HepG2 (cell line): ENCODE measurements around the gene UBE3B. TPM values are rescaled to one million over a fixed set of nuclear protein-coding genes. Genes with fewer than 3 reads are reported as not detected.
A peak's percentile ranks its signal among the peaks of the same experiment; 100 is the strongest.

Experiments
- ATRX ChIP-seq: sonication (generic); formaldehyde crosslinking; IDR thresholded peaks from 2 replicates; pipeline ENCODE4 v1.4.0; 2020; ENCODE audit warnings: missing genetic modification reagents, borderline replicate concordance
- JUNB ChIP-seq: sonication (generic); formaldehyde crosslinking; IDR thresholded peaks from 2 replicates; pipeline ENCODE4 v1.8.0; 2022; ENCODE audit warnings: missing genetic modification reagents, mild to moderate bottlenecking, borderline replicate concordance
- KDM1A ChIP-seq: IDR thresholded peaks from 2 replicates; pipeline ENCODE4 v1.6.1; 2016; ENCODE audit warnings: missing compliant biosample characterization
- KDM5B ChIP-seq: sonication (generic); formaldehyde crosslinking; IDR thresholded peaks from 2 replicates; pipeline ENCODE4 v1.4.0; 2020; ENCODE audit warnings: missing genetic modification reagents, mild to moderate bottlenecking, borderline replicate concordance
- MAF1 ChIP-seq: sonication (generic); formaldehyde crosslinking; IDR thresholded peaks from 2 replicates; pipeline ENCODE4 v1.5.0; 2020; ENCODE audit warnings: missing genetic modification reagents, borderline replicate concordance
- SIN3B ChIP-seq: fragments of 150-350 bp; IDR thresholded peaks from 2 replicates; pipeline ENCODE4 v1.6.1; 2014; ENCODE audit warnings: low read length
- SNAI1 ChIP-seq: sonication (generic); formaldehyde crosslinking; IDR thresholded peaks from 2 replicates; pipeline ENCODE4 v1.5.0; 2020; ENCODE audit warnings: mild to moderate bottlenecking, missing genetic modification reagents, borderline replicate concordance
- TBX3 ChIP-seq: fragments of 450-650 bp; IDR thresholded peaks from 2 replicates; pipeline ENCODE4 v1.6.1; 2017; ENCODE audit warnings: antibody characterized with exemption, mild to moderate bottlenecking, inconsistent platforms, borderline replicate concordance
- TP53 ChIP-seq: sonication (generic); formaldehyde crosslinking; conservative IDR thresholded peaks from 2 replicates; pipeline ENCODE4 v1.4.0; 2020; ENCODE audit warnings: missing genetic modification reagents
- ZKSCAN8 ChIP-seq: IDR thresholded peaks from 2 replicates; pipeline ENCODE4 v1.6.1; 2016; ENCODE audit warnings: borderline replicate concordance, missing genetic modification reagents, missing compliant biosample characterization
- ZNF562 ChIP-seq: sonication (generic); formaldehyde crosslinking; IDR thresholded peaks from 2 replicates; pipeline ENCODE4 v1.8.0; 2022; ENCODE audit warnings: missing genetic modification reagents, borderline replicate concordance
- ZNF569 ChIP-seq: sonication (generic); formaldehyde crosslinking; IDR thresholded peaks from 2 replicates; pipeline ENCODE4 v1.5.0; 2020; ENCODE audit warnings: mild to moderate bottlenecking, missing genetic modification reagents, moderate library complexity, borderline replicate concordance
- ZNF891 ChIP-seq: sonication (generic); formaldehyde crosslinking; IDR thresholded peaks from 2 replicates; pipeline ENCODE4 v1.5.0; 2020; ENCODE audit warnings: mild to moderate bottlenecking, missing genetic modification reagents
- ZSCAN30 ChIP-seq: sonication (generic); formaldehyde crosslinking; IDR thresholded peaks from 2 replicates; pipeline ENCODE4 v1.5.0; 2020; ENCODE audit warnings: mild to moderate bottlenecking, missing genetic modification reagents
- polyA plus RNA-seq, 8 experiments: library from polyadenylated mRNA; depleted of rRNA in 3 of 8; stranded (reverse) in 7 of 8; unstranded in 1 of 8; fragments of >200 nt; fragmentation: Illumina TruSeq in 4 of 8; extraction: Trizol in 4 of 8; gene quantifications; 2 replicates each; pipeline versions ENCODE4 v1.2.1 to v1.2.3, GENCODE V29; 2011 to 2016; ENCODE audit warnings: low read depth in 4 of 8, missing spikeins in 1 of 8, mixed read lengths in 1 of 8; ENCODE audit not compliant: insufficient read depth in 1 of 8
- total RNA-seq, 5 experiments: library from RNA; depleted of rRNA; stranded (reverse); fragments of >200 nt; fragmentation: Illumina TruSeq; extraction: Trizol; gene quantifications; 2 replicates each; pipeline ENCODE4 v1.2.3, GENCODE V29; 2016; ENCODE audit warnings: low read depth in 1 of 5
- TF ChIP-seq, protein P1 (sequence below): sonication (generic); formaldehyde crosslinking; IDR thresholded peaks from 2 replicates; pipeline ENCODE4 v1.5.1; 2020; ENCODE audit warnings: mild to moderate bottlenecking, moderate library complexity, missing genetic modification reagents
- TF ChIP-seq, protein P2 (sequence below): sonication (generic); formaldehyde crosslinking; IDR thresholded peaks from 2 replicates; pipeline ENCODE4 v1.4.0; 2020; ENCODE audit warnings: missing genetic modification reagents, borderline replicate concordance
- TF ChIP-seq, protein P3 (sequence below): sonication (generic); formaldehyde crosslinking; conservative IDR thresholded peaks from 2 replicates; pipeline ENCODE4 v1.4.0; 2020; ENCODE audit warnings: missing genetic modification reagents
- TF ChIP-seq, protein P4 (sequence below): sonication (generic); formaldehyde crosslinking; conservative IDR thresholded peaks from 2 replicates; pipeline ENCODE4 v1.4.0; 2020; ENCODE audit warnings: missing genetic modification reagents
- TF ChIP-seq, protein P5 (sequence below): sonication (generic); formaldehyde crosslinking; IDR thresholded peaks from 2 replicates; pipeline ENCODE4 v1.8.0; 2022; ENCODE audit warnings: mild to moderate bottlenecking, missing genetic modification reagents, moderate library complexity
- TF ChIP-seq, protein P6 (sequence below): sonication (generic); formaldehyde crosslinking; IDR thresholded peaks from 2 replicates; pipeline ENCODE4 v1.5.0; 2020; ENCODE audit warnings: missing genetic modification reagents, mild to moderate bottlenecking, borderline replicate concordance

The UBE3B gene
- total and polyA plus RNA-seq, 2 of the 13 experiments (the other 11 are each of a cell fraction or from before 2014, with no cell fraction given), result 22.7 to 25.3 TPM

DNA sequence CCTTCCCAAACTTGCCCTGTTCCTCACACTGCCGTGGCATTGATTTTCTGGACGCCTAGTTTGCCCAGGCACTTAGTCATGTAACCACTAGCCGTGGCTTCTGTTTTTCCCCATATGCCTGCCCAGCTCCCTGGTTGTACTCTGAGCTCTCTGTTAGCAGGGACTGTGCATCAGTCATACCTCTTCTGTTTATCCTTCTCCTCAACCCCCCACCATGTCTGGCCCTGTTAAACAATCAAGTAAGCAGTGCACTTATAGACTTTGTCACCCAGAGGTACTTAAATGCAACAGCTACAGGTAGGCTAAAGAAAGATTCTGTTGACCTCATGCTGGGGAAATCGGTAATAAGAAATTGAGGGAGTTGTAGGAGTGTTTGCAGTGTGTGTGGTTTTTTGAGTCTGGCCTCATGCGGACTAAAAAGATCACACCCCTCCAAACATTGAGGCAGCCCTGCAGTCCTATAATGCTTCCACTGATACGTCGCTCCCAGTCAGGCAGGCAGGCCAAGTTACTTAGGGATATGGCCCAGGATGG is 17.0 kb downstream of the UBE3B start (continued):
- no peak; the same call in 1 of the 2 replicates for TF ChIP-seq KDM5B (CRISPR knock-in tag)
- TF ChIP-seq, protein P1, sequence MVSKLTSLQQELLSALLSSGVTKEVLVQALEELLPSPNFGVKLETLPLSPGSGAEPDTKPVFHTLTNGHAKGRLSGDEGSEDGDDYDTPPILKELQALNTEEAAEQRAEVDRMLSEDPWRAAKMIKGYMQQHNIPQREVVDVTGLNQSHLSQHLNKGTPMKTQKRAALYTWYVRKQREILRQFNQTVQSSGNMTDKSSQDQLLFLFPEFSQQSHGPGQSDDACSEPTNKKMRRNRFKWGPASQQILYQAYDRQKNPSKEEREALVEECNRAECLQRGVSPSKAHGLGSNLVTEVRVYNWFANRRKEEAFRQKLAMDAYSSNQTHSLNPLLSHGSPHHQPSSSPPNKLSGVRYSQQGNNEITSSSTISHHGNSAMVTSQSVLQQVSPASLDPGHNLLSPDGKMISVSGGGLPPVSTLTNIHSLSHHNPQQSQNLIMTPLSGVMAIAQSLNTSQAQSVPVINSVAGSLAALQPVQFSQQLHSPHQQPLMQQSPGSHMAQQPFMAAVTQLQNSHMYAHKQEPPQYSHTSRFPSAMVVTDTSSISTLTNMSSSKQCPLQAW (CRISPR knock-in tag), result peak; percentile 53; the same call in 1 of the 2 replicates
- TF ChIP-seq TBX3, result peak; percentile 30; the same call in 1 of the 2 replicates
- TF ChIP-seq ZKSCAN8 (CRISPR knock-in tag), result peak; percentile 58; the same call in 1 of the 2 replicates
- TF ChIP-seq ZNF562 (CRISPR knock-in tag), result no peak
- TF ChIP-seq, protein P2, sequence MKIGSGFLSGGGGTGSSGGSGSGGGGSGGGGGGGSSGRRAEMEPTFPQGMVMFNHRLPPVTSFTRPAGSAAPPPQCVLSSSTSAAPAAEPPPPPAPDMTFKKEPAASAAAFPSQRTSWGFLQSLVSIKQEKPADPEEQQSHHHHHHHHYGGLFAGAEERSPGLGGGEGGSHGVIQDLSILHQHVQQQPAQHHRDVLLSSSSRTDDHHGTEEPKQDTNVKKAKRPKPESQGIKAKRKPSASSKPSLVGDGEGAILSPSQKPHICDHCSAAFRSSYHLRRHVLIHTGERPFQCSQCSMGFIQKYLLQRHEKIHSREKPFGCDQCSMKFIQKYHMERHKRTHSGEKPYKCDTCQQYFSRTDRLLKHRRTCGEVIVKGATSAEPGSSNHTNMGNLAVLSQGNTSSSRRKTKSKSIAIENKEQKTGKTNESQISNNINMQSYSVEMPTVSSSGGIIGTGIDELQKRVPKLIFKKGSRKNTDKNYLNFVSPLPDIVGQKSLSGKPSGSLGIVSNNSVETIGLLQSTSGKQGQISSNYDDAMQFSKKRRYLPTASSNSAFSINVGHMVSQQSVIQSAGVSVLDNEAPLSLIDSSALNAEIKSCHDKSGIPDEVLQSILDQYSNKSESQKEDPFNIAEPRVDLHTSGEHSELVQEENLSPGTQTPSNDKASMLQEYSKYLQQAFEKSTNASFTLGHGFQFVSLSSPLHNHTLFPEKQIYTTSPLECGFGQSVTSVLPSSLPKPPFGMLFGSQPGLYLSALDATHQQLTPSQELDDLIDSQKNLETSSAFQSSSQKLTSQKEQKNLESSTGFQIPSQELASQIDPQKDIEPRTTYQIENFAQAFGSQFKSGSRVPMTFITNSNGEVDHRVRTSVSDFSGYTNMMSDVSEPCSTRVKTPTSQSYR (CRISPR knock-in tag), result peak; percentile 91
- no peak for TF ChIP-seq TP53 (CRISPR knock-in tag)
- TF ChIP-seq ZNF569 (CRISPR knock-in tag), result no peak
- TF ChIP-seq, protein P3, sequence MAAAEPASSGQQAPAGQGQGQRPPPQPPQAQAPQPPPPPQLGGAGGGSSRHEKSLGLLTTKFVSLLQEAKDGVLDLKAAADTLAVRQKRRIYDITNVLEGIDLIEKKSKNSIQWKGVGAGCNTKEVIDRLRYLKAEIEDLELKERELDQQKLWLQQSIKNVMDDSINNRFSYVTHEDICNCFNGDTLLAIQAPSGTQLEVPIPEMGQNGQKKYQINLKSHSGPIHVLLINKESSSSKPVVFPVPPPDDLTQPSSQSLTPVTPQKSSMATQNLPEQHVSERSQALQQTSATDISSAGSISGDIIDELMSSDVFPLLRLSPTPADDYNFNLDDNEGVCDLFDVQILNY (CRISPR knock-in tag), result no peak
- TF ChIP-seq MAF1 (CRISPR knock-in tag), result no peak
- no peak for TF ChIP-seq JUNB (CRISPR knock-in tag)
- 0 out of 2 replicates have a peak, but pooled peaks have one; percentile 35 for TF ChIP-seq SNAI1 (CRISPR knock-in tag)
- TF ChIP-seq, protein P4, sequence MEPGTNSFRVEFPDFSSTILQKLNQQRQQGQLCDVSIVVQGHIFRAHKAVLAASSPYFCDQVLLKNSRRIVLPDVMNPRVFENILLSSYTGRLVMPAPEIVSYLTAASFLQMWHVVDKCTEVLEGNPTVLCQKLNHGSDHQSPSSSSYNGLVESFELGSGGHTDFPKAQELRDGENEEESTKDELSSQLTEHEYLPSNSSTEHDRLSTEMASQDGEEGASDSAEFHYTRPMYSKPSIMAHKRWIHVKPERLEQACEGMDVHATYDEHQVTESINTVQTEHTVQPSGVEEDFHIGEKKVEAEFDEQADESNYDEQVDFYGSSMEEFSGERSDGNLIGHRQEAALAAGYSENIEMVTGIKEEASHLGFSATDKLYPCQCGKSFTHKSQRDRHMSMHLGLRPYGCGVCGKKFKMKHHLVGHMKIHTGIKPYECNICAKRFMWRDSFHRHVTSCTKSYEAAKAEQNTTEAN (CRISPR knock-in tag), result no peak
- TF ChIP-seq, protein P5, sequence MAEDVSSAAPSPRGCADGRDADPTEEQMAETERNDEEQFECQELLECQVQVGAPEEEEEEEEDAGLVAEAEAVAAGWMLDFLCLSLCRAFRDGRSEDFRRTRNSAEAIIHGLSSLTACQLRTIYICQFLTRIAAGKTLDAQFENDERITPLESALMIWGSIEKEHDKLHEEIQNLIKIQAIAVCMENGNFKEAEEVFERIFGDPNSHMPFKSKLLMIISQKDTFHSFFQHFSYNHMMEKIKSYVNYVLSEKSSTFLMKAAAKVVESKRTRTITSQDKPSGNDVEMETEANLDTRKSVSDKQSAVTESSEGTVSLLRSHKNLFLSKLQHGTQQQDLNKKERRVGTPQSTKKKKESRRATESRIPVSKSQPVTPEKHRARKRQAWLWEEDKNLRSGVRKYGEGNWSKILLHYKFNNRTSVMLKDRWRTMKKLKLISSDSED (CRISPR knock-in tag), result no peak
- TF ChIP-seq, protein P6, sequence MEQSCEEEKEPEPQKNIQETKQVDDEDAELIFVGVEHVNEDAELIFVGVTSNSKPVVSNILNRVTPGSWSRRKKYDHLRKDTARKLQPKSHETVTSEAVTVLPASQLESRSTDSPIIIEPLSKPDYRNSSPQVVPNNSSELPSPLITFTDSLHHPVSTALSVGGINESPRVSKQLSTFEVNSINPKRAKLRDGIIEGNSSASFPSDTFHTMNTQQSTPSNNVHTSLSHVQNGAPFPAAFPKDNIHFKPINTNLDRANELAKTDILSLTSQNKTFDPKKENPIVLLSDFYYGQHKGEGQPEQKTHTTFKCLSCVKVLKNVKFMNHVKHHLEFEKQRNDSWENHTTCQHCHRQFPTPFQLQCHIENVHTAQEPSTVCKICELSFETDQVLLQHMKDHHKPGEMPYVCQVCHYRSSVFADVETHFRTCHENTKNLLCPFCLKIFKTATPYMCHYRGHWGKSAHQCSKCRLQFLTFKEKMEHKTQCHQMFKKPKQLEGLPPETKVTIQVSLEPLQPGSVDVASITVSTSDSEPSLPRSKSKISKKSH (CRISPR knock-in tag), result no peak
- TF ChIP-seq ATRX (CRISPR knock-in tag), result no peak
- TF ChIP-seq SIN3B, result no peak
- no peak for TF ChIP-seq KDM1A (CRISPR knock-in tag)
- no peak for TF ChIP-seq ZSCAN30 (CRISPR knock-in tag)
- no peak for TF ChIP-seq ZNF891 (CRISPR knock-in tag)
